ENCODE results near the gene GBP6.
"Not testable (repeated sequence)": the region's sequence is repeated elsewhere in the genome, so short reads cannot be mapped to it uniquely, and the experiment has no call there.

Gene GBP6

DNA sequence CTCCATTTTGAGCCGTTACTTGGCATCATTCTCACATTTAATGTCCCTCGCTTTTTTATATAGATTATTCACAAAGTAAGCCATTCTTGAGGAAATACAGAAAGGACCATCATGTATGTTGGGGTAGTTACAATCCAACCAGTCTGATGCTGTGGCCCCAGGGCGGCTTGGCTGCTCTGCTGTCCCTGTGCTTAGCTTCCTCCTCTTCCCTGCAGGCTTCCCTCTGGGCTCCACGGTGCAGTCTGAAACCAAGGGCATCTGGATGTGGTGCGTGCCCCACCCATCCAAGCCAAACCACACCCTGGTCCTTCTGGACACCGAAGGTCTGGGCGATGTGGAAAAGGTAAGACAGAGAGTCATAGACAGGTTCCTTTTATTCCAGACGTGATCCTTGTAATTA, 5.5 kb downstream of the GBP6 start:
- DNase-seq = no peak

GRCh38 chr1:89373810-89374209, 10.0 kb downstream of the GBP6 start:
- not testable (repeated sequence) for DNase-seq

- no peak for DNase-seq
Observed at GRCh38 chr1:89378001-89378400, 14.1 kb downstream of the GBP6 start.

- peak; percentile 8 for DNase-seq
Observed at GRCh38 chr1:89381618-89382017, 17.8 kb downstream of the GBP6 start.

DNA sequence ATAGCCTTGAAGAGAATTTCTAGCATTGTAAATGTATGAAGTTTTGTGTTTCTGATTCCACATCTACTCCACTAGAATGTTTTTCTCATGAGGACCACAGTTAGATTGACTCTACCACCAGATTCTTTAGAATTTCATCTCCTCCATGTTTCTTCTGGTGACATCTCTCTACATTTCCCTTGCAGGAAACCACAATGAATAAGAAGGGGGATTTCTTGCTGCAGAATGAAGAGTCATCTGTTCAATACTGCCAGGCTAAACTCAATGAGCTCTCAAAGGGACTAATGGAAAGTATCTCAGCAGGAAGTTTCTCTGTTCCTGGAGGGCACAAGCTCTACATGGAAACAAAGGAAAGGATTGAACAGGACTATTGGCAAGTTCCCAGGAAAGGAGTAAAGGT, 18.6 kb downstream of the GBP6 start:
- no peak for DNase-seq

- DNase-seq = no peak
Observed at GRCh38 chr1:89383185-89383584, 19.3 kb downstream of the GBP6 start.

DNA sequence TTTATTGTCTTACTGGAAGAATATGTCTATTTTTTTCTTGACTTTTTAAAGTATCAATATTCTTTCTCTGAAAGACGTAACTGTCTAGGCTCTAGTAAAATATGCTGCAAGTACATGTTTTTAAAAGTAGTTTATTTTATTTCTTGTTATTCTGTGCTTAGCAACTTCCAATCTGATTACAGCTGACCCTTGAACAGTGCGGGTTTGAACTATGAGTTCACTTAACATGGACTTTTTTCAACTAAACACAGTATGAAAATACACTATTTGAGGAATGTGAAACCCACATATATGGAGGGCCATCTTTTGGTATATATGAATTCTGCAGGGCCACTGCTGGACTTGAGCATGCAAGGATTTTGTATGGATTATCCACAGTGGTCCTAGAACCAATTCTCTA, 26.8 kb downstream of the GBP6 start:
- DNase-seq = no peak

- no peak for DNase-seq
Observed at GRCh38 chr1:89391686-89392085, 27.8 kb downstream of the GBP6 start.

- DNase-seq = no peak
Observed at GRCh38 chr1:89394851-89395250, 31.0 kb downstream of the GBP6 start.

- DNase-seq = no peak
Observed at GRCh38 chr1:89396902-89397301, 33.0 kb downstream of the GBP6 start.

- DNase-seq = no peak
Observed at GRCh38 chr1:89405275-89405929, 41.5 kb downstream of the GBP6 start.

DNA sequence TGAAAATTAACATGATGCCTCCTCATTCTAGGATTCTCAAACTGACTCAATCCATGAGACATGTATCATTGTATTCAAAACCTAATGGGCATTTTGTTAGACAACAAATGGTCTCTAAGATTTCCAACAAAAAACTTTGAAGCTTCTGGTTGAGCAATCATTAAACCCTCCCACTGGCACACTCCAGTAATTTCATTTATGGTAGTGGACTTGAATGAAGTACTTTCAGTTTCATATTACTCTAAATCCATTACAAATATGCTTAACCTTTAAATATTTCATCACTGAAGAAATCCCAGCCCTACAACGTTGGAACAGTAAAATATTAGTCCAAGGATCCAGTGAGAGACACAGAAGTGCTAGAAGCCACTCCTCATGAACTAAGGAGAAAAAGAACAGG, 43.5 kb downstream of the GBP6 start:
- DNase-seq = no peak

- not testable (repeated sequence) for DNase-seq
Observed at GRCh38 chr1:89407768-89408167, 43.9 kb downstream of the GBP6 start.

GRCh38 chr1:89425056-89425455, 61.2 kb downstream of the GBP6 start:
- DNase-seq = no peak

- no peak for DNase-seq
Observed at GRCh38 chr1:89429062-89429461, 65.2 kb downstream of the GBP6 start.

DNA sequence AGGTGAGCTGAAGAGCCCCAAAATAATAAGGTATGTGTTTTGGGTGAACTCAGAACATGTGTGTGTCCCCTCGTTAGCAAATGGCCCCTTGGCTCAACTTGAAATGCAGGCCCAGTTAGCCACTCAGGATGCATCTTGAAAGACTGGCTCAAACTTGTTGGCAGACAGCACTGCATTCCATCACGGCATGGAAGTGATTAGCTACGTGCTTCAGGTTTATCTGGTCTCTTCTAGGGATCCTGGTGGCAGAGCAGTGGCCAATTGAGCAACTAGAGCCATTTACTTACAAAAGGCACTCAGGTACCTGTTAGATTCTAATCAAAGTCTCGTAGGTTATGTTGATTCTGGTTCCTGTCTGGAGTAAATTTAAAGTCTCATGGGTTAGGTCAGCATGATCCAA, 65.8 kb downstream of the GBP6 start:
- not testable (repeated sequence) for DNase-seq

DNA sequence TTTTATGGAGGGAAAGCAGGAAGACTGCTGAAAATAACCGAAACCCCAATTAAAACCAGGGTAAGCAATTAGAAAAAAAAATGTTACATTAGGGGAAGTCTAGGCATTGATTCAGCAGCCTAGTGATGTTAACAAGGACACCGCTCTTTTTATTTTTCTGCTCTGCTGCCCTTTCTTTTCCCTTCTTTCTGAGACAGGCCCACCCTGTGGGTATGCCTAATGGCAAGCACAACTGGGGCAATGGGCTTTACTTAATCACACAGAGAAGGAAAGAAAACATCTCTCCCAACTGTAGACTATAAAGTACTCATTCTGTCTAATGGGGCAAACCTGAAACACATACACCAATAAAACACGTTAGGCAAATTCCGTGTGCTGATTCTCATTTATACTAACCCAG, 69.6 kb downstream of the GBP6 start:
- no peak for DNase-seq

DNA sequence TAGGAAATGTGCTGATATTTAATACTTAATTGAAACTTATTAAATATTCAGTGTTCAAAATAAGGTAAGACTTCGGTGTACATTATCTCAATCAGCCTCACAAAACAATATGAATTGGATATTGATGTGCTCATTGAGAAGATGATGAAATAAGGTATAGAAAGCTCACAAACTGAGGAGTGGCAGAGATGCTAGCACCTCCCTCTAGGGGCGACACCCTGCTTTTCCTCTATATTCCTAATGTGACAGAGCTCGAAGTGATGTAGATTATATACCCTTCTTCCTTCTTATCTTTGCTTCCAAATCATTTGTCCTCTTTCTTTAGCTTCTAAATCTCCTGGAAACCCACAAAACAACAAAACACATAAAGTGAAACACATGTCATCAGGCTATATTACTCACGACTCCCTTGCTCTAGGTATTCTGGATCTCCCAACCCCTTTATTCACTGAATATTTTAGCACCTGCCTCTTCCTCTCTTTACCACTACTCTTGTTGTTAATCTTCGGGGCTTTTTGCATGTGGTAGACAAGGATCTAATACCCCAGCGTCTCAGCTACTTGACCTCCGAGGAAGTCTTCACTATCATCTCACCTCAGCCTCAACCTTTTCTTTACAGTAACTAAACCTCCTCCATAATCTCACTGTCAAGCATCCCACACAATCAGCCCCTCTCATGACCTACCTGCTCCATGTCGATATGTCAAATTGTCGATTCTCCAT, 70.4 kb downstream of the GBP6 start:
- DNase-seq = peak; percentile 1

All from NCI-H82 (cell line).